Activated CD8-positive, alpha-beta memory T cell treated with anti-CD3 and anti-CD28 coated beads for 36 hours (primary cell): ENCODE data around the gene SH2D5. TPM values are rescaled to one million over a fixed set of nuclear protein-coding genes. Genes with fewer than 3 reads are reported as not detected.
"Not testable (repeated sequence)": the region's sequence is repeated elsewhere in the genome, so short reads cannot be mapped to it uniquely, and the experiment has no call there.

ENCODE experiments used
- CTCF ChIA-PET: fragments of 350-600 bp; sonication (Branson Sonifier 250); formaldehyde crosslinking; loops from one replicate; lab custom pipeline; 2021; ENCODE audit warnings: antibody characterized with exemption; lab: Charles Lee
- POLR2A ChIA-PET: fragments of 350-600 bp; sonication (Branson Sonifier 250); formaldehyde crosslinking; loops from one replicate; lab custom pipeline; 2021; ENCODE audit warnings: antibody characterized with exemption; lab: Charles Lee
- total RNA-seq, 2 experiments: library from RNA; stranded (reverse); gene quantifications; one replicate each; pipeline ENCODE4 v1.2.3, GENCODE V29; 2021

SH2D5 gene
- total RNA-seq, 2 experiments from 2014 or later, result 0.34 to 0.55 TPM

GRCh38 chr1:20684050-20684620 lies 48.4 kb downstream of the SH2D5 start:
- ChIA-PET POLR2A (no interaction called here), CTCF (no interaction called here)

- POLR2A ChIA-PET, result no interaction called here
- CTCF ChIA-PET, result interaction anchor here (1.4 kb wide), 1 partner anchor 12 kb away, joined by 3 read pairs; no protein-coding TSS in a partner anchor
Observed at GRCh38 chr1:20683614-20684013, 48.9 kb downstream of the SH2D5 start.

GRCh38 chr1:20682571-20683236 lies 49.8 kb downstream of the SH2D5 start:
- ChIA-PET POLR2A (no interaction called here), CTCF (interaction anchor here (1.4 kb wide), 1 partner anchor 13 kb away, joined by 3 read pairs; no protein-coding TSS in a partner anchor)

DNA sequence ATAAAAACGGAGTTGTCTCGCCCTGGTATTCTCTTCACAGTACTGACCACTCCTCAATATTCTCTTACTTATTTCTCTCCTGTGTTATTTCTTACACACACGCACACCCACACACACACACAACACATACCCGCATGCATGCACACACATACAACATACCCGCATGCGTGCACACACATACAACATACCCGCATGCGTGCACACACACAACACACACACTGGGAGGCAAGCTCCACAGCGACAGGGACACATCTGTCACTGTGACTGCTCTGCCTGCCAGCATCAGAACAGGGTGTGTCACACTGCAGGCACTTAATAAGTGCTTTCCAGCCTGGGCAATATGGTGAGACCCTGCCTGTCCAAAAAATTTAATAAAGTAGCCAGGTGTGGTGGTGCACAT lies 50.5 kb downstream of the SH2D5 start:
- ChIA-PET POLR2A (interaction anchor here (0.5 kb wide), 1 partner anchor 1403 kb away, joined by 6 read pairs; no protein-coding TSS in a partner anchor), CTCF (interaction anchor here (1.4 kb wide), 1 partner anchor 13 kb away, joined by 3 read pairs; no protein-coding TSS in a partner anchor)

- ChIA-PET CTCF (no interaction called here), POLR2A (no interaction called here)
Observed at GRCh38 chr1:20680269-20680668, 52.2 kb downstream of the SH2D5 start.

DNA sequence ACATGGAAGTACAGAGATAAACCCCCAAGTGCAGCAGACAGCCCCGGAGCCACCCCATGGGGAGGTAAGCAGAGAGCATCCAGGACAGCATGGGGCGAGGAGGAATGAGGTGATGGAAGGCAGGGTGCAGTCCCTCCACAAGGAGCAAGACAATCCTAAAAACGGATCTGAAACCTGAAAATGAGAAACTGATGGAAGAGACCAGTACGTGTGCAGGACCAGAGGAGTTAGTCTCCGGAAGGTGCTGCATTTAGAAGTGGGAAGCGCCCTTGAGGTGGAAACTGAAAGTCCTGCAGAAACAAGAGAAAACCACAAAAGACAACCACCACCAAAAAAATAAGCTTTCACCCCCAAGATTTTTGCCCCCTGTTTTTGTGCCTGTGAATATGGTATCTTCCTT lies 53.9 kb downstream of the SH2D5 start:
- CTCF ChIA-PET, result no interaction called here
- POLR2A ChIA-PET, result no interaction called here

DNA sequence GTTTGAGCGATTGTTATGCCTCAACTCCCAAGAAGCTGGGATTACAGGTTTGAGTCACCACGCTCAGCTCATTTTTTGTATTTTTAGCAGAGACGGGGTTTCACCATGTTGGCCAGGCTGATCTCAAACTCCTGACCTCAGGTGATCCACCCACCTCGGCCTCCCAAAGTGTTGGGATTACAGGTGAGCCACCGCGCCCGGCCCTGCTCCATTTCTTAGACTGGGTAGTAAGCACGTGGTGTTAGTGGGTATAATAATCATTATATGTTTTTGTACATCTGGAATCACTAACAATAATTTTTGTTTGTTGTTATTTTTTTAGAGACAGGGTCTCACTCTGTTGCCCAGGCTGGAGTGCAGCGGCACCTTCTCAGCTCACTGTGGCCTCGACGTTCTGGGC lies 58.9 kb downstream of the SH2D5 start:
- POLR2A ChIA-PET, CTCF ChIA-PET: not testable (repeated sequence)

GRCh38 chr1:20672265-20672632 lies 60.3 kb downstream of the SH2D5 start:
- ChIA-PET CTCF (interaction anchor here (0.6 kb wide), 1 partner anchor 144 kb away, joined by 3 read pairs; no protein-coding TSS in a partner anchor), POLR2A (no interaction called here)

GRCh38 chr1:20670936-20671335 lies 61.6 kb downstream of the SH2D5 start:
- ChIA-PET CTCF (no interaction called here), POLR2A (no interaction called here)

Other genes with a start within 250 kb of the SH2D5 start
- 1 to 10 TPM; 2.2 to 2.5 TPM for gene CAMK2N1, start 246.5 kb downstream of the SH2D5 start, total RNA-seq
- 10 to 100 TPM; 17.6 to 18.6 TPM for gene MUL1, start 224.6 kb downstream of the SH2D5 start, total RNA-seq
- not detected for gene FAM43B, start 180.1 kb downstream of the SH2D5 start, total RNA-seq
- not detected for gene CDA, start 143.6 kb downstream of the SH2D5 start, total RNA-seq
- 1 to 10 TPM; 4.4 to 4.7 TPM for gene PINK1, start 99.2 kb downstream of the SH2D5 start, total RNA-seq
- 100 to 1,000 TPM; 191 to 197 TPM for gene DDOST, start 71.3 kb downstream of the SH2D5 start, total RNA-seq
- not detected for gene KIF17, start 14.7 kb downstream of the SH2D5 start, total RNA-seq
- gene HP1BP3, start 54.6 kb upstream of the SH2D5 start, total RNA-seq, result 100 to 1,000 TPM; 155 to 161 TPM